Smooth muscle cell (in vitro differentiated cells): ENCODE measurements around the gene PFDN2. TPM values are rescaled to one million over a fixed set of nuclear protein-coding genes. Genes with fewer than 3 reads are reported as not detected.

ENCODE experiments used
- DNase-seq: peaks from one replicate; lab custom pipeline; 2025; ENCODE audit not compliant: unreplicated experiment; lab: John Stamatoyannopoulos, UW
- H2AFZ ChIP-seq: fragments of 200-600 bp; sonication (generic); 2 replicates; pipeline ENCODE4 v1.6.0; 2016; ENCODE audit warnings: antibody characterized with exemption, low read depth, mild to moderate bottlenecking
- H3F3A ChIP-seq: fragments of 200-600 bp; sonication (generic); 2 replicates; pipeline ENCODE4 v1.6.0; 2017; ENCODE audit warnings: antibody characterized with exemption, low read depth
- H3K27ac ChIP-seq: fragments of 200-600 bp; sonication (generic); 2 replicates; pipeline ENCODE4 v1.5.1; 2016; ENCODE audit warnings: low read depth, mild to moderate bottlenecking
- H3K27me3 ChIP-seq: fragments of 200-600 bp; sonication (generic); 2 replicates; pipeline ENCODE4 v1.6.1; 2016; ENCODE audit warnings: low read depth, mild to moderate bottlenecking
- H3K36me3 ChIP-seq: fragments of 200-600 bp; sonication (generic); 2 replicates; pipeline ENCODE4 v1.5.1; 2016; ENCODE audit warnings: low read depth
- H3K4me1 ChIP-seq: fragments of 200-600 bp; sonication (generic); 2 replicates; pipeline ENCODE4 v1.5.1; 2016; ENCODE audit warnings: low read depth
- H3K4me2 ChIP-seq: fragments of 200-600 bp; sonication (generic); 2 replicates; pipeline ENCODE4 v1.6.0; 2016; ENCODE audit warnings: mild to moderate bottlenecking
- H3K4me3 ChIP-seq: fragments of 200-600 bp; sonication (generic); 2 replicates; pipeline ENCODE4 v1.5.1; 2016; ENCODE audit warnings: mild to moderate bottlenecking
- H3K79me2 ChIP-seq: fragments of 200-600 bp; sonication (generic); 2 replicates; pipeline ENCODE4 v1.6.0; 2016; ENCODE audit warnings: low read depth, mild to moderate bottlenecking
- H3K9ac ChIP-seq: fragments of 200-600 bp; sonication (generic); 2 replicates; pipeline ENCODE4 v1.6.0; 2016; ENCODE audit warnings: low read depth
- H3K9me3 ChIP-seq: fragments of 200-600 bp; sonication (generic); replicated peaks from 2 replicates; pipeline ENCODE4 v1.5.1; 2016; ENCODE audit warnings: low read depth
- H4K20me1 ChIP-seq: fragments of 200-600 bp; sonication (generic); 2 replicates; pipeline ENCODE4 v1.6.0; 2016; ENCODE audit warnings: low read depth
- CTCF ChIP-seq: fragments of 200-600 bp; sonication (generic); IDR thresholded peaks from 2 replicates; pipeline ENCODE4 v1.5.1; 2017; ENCODE audit warnings: borderline replicate concordance, mild to moderate bottlenecking, antibody characterized with exemption; ENCODE audit not compliant: insufficient read depth, poor library complexity, severe bottlenecking
- WGBS: methylation state at CpG from one replicate; pipeline ENCODE4 v1.1.7; 2016; ENCODE audit warnings: low lambda C conversion rate; 5-methylcytosine and 5-hydroxymethylcytosine counted together
- polyA plus RNA-seq: library from polyadenylated mRNA; unstranded; fragments of >200 nt; fragmentation: Nextera tagmentation; extraction: Ambion mirVana; gene quantifications from 2 replicates; pipeline ENCODE4 v1.2.1, GENCODE V29; 2016
- total RNA-seq: library from RNA; depleted of rRNA; stranded (reverse); fragments of >200 nt; gene quantifications from 2 replicates; pipeline ENCODE4 v1.2.3, GENCODE V29; 2014

Gene PFDN2
- total and polyA plus RNA-seq, 2 experiments from 2014 or later, result 82.0 to 139 TPM

- no peak for DNase-seq
- Histone ChIP-seq H2AFZ (no peak overlapping the region), H3K79me2 (peaks cover 25% of the 10 kb centered on the region), H3F3A (peaks cover 19% of the 10 kb centered on the region), H3K9ac (no peak overlapping the region), H3K27me3 (no peaks in the 10 kb centered on the region), H3K4me1 (peaks cover 7% of the 10 kb centered on the region), H3K36me3 (no peaks in the 10 kb centered on the region), H4K20me1 (peaks cover 29% of the 10 kb centered on the region), H3K4me2 (no peak overlapping the region), H3K27ac (no peak overlapping the region), H3K9me3 (no peaks in the 10 kb centered on the region), H3K4me3 (no peak overlapping the region)
- WGBS, result 98% methylated on average over 2 of the region's 2 CpGs
- no peak for TF ChIP-seq CTCF
These were observed 17.3 kb downstream of the PFDN2 start for GRCh38 chr1:161100556-161100955.

GRCh38 chr1:161099090-161099802 lies 18.6 kb downstream of the PFDN2 start:
- Histone ChIP-seq H3K4me3 (peak overlapping the region; percentile 64), H3K9ac (no peak overlapping the region)

GRCh38 chr1:161098210-161099068 lies 19.4 kb downstream of the PFDN2 start, which contains the start of gene KLHDC9:
Gene KLHDC9 (plus strand): TSS chr1:161098361. CDS start chr1:161098536, 175 bp downstream.
- TF ChIP-seq CTCF, result no peak
- Histone ChIP-seq H3F3A (peaks cover 19% of the 10 kb centered on the region), H3K36me3 (no peaks in the 10 kb centered on the region), H3K4me2 (peak within 1 kb of the TSS; percentile 93), H3K4me3 (peak within 1 kb of the TSS; percentile 64), H3K4me1 (peaks cover 7% of the 10 kb centered on the region), H3K9ac (peak within 1 kb of the TSS; percentile 45), H4K20me1 (peaks cover 8% of the 10 kb centered on the region), H3K9me3 (no peaks in the 10 kb centered on the region), H2AFZ (peak within 1 kb of the TSS; percentile 31), H3K79me2 (peaks cover 5% of the 10 kb centered on the region), H3K27ac (peak within 1 kb of the TSS; percentile 56), H3K27me3 (no peaks in the 10 kb centered on the region)
- peak; percentile 31 for DNase-seq
- WGBS, result 2% methylated on average over 44 of the region's 71 CpGs

More at GRCh38 chr1:161099090-161099802, 18.6 kb downstream of the PFDN2 start:
- 91% methylated on average over 9 of the region's 9 CpGs for WGBS
- no peak for TF ChIP-seq CTCF
- H4K20me1 ChIP-seq, result peaks cover 16% of the 10 kb centered on the region
- no peaks in the 10 kb centered on the region for H3K9me3 ChIP-seq
- peak overlapping the region; percentile 93 for H3K4me2 ChIP-seq
- peaks cover 19% of the 10 kb centered on the region for H3F3A ChIP-seq
- no peak overlapping the region for H3K27ac ChIP-seq
- peaks cover 12% of the 10 kb centered on the region for H3K79me2 ChIP-seq
- no peaks in the 10 kb centered on the region for H3K36me3 ChIP-seq
- H2AFZ ChIP-seq, result no peak overlapping the region
- DNase-seq, result no peak
- no peaks in the 10 kb centered on the region for H3K27me3 ChIP-seq
- peaks cover 7% of the 10 kb centered on the region for H3K4me1 ChIP-seq
